Measurements from ENCODE around the gene WDR88.
A peak's percentile ranks its signal among the peaks of the same experiment; 100 is the strongest.

The WDR88 gene

GRCh38 chr19:33132021-33132420, at the start of gene WDR88:
Gene WDR88 (plus strand): TSS chr19:33132114. CDS start chr19:33132170, 56 bp downstream.
- intact Hi-C loops (cut with DNase I) = no loop called here
- DNase-seq = peak in 2 of 10 donors; percentile 75 to 83

GRCh38 chr19:33085570-33086128, 46.3 kb upstream of the WDR88 start:
- intact Hi-C loops (cut with DNase I) = no loop called here
- peak in 1 of 10 donors; percentile 5 for DNase-seq

- DNase-seq = no peak
- intact Hi-C loops (cut with DNase I) = no loop called here
These were observed 45.0 kb upstream of the WDR88 start for GRCh38 chr19:33086955-33087354.

- DNase-seq = peak in 1 of 10 donors; percentile 22
- intact Hi-C loops (cut with DNase I) = no loop called here
These were observed 42.9 kb upstream of the WDR88 start for GRCh38 chr19:33089010-33089409.

GRCh38 chr19:33090179-33090578, 41.7 kb upstream of the WDR88 start:
- intact Hi-C loops (cut with DNase I) = no loop called here
- DNase-seq = no peak

GRCh38 chr19:33093420-33094210, 38.3 kb upstream of the WDR88 start:
- intact Hi-C loops (cut with DNase I) = no loop called here
- peak in 2 of 10 donors; percentile 18 to 72 for DNase-seq

GRCh38 chr19:33094436-33095067, 37.4 kb upstream of the WDR88 start:
- peak in 1 of 10 donors; percentile 10 for DNase-seq

GRCh38 chr19:33096005-33096404, 35.9 kb upstream of the WDR88 start:
- intact Hi-C loops (cut with DNase I) = no loop called here
- DNase-seq = no peak

More at GRCh38 chr19:33094436-33095067, 37.4 kb upstream of the WDR88 start:
- intact Hi-C loops (cut with DNase I) = no loop called here

- DNase-seq = peak in 2 of 10 donors; percentile 64 to 81
These were observed 33.8 kb upstream of the WDR88 start for GRCh38 chr19:33098055-33098534.

GRCh38 chr19:33100894-33101644, 30.8 kb upstream of the WDR88 start:
- DNase-seq = no peak
- intact Hi-C loops (cut with DNase I) = no loop called here

More at GRCh38 chr19:33098055-33098534, 33.8 kb upstream of the WDR88 start:
- intact Hi-C loops (cut with DNase I) = no loop called here

- intact Hi-C loops (cut with DNase I) = no loop called here
- peak in 1 of 10 donors; percentile 40 for DNase-seq
These were observed 29.0 kb upstream of the WDR88 start for GRCh38 chr19:33102893-33103292.

GRCh38 chr19:33108161-33108560, 23.8 kb upstream of the WDR88 start:
- intact Hi-C loops (cut with DNase I) = no loop called here
- peak in 2 of 10 donors; percentile 62 to 64 for DNase-seq

- DNase-seq = no peak
- intact Hi-C loops (cut with DNase I) = no loop called here
These were observed 21.6 kb upstream of the WDR88 start for GRCh38 chr19:33110137-33110910.

- intact Hi-C loops (cut with DNase I) = no loop called here
- DNase-seq = peak in 1 of 10 donors; percentile 60
These were observed 20.3 kb upstream of the WDR88 start for GRCh38 chr19:33111587-33111986.

GRCh38 chr19:33114312-33114711, 17.6 kb upstream of the WDR88 start:
- intact Hi-C loops (cut with DNase I) = no loop called here
- DNase-seq = peak in 1 of 10 donors; percentile 16

- intact Hi-C loops (cut with DNase I) = no loop called here
- peak in 2 of 10 donors; percentile 24 to 25 for DNase-seq
These were observed 14.4 kb upstream of the WDR88 start for GRCh38 chr19:33117501-33117900.

- DNase-seq = peak in 1 of 10 donors; percentile 34
- intact Hi-C loops (cut with DNase I) = loop anchor here (2.0 kb wide), 1 partner anchor 142 kb away; no protein-coding TSS in a partner anchor
These were observed 13.3 kb upstream of the WDR88 start for GRCh38 chr19:33118643-33119042.

- peak in 2 of 10 donors; percentile 15 to 30 for DNase-seq
- intact Hi-C loops (cut with DNase I) = no loop called here
These were observed 7.5 kb upstream of the WDR88 start for GRCh38 chr19:33124207-33125098.

All from posterior cingulate gyrus (tissue), 11 donors.